Measurements from ENCODE around the gene SUGCT. TPM values are rescaled to one million over a fixed set of nuclear protein-coding genes. Genes with fewer than 3 reads are reported as not detected.

The SUGCT gene
- total and polyA plus RNA-seq, 2 of the 8 experiments (the other 6 are each of a cell fraction or from before 2014, with no cell fraction given): 2.8 to 5.4 TPM

- Histone ChIP-seq H2BK20ac (ENCODE audit: low read length) (no peak overlapping the region), H2BK15ac (ENCODE audit: low read length) (no peak overlapping the region), H3K23me2 (ENCODE audit: low read depth, low read length) (no peaks in the 10 kb centered on the region; the same call in 1 of the 2 replicates), H2BK12ac (ENCODE audit: low read depth, low read length) (no peak overlapping the region), H3K4ac (replicated peaks; ENCODE audit: insufficient read length, low read depth, low read length) (no peak overlapping the region), H3K9ac (replicated peaks in 1 of 4; ENCODE audit: extremely low read depth in 1 of 4, low read depth in 3 of 4, low read length in 3 of 4) (no peak overlapping the region), H3K36me3 (ENCODE audit: control insufficient read depth in 2 of 4, insufficient read depth in 4 of 4, low read length in 3 of 4) (no peaks in the 10 kb centered on the region), H4K5ac (ENCODE audit: insufficient read length, low read depth, low read length) (no peak overlapping the region), H4K91ac (replicated peaks; ENCODE audit: insufficient read length, low read length) (no peak overlapping the region), H3K27me3 (replicated peaks in 1 of 4; ENCODE audit: control insufficient read depth in 3 of 4, extremely low read depth in 1 of 4, insufficient read depth in 3 of 4, low read length in 3 of 4) (no peaks in the 10 kb centered on the region), H2BK5ac (ENCODE audit: low read depth, low read length) (no peak overlapping the region), H2AK5ac (ENCODE audit: low read depth, low read length) (no peak overlapping the region), H3K9me3 (ENCODE audit: insufficient read depth in 2 of 2, low read depth in 1 of 2, low read length in 1 of 2) (no peaks in the 10 kb centered on the region), H3K79me1 (ENCODE audit: low read depth, low read length) (no peaks in the 10 kb centered on the region), H2AFZ (ENCODE audit: low read length) (no peak overlapping the region), H3K79me2 (ENCODE audit: control insufficient read depth in 1 of 2, insufficient read depth in 2 of 2, low read length in 2 of 2) (no peaks in the 10 kb centered on the region), H3K14ac (ENCODE audit: insufficient read length) (no peak overlapping the region), H3K18ac (ENCODE audit: extremely low read depth, low read length) (no peak overlapping the region), H4K20me1 (replicated peaks in 1 of 2; ENCODE audit: control insufficient read depth in 1 of 2, insufficient read depth in 2 of 2, low read length in 2 of 2) (no peaks in the 10 kb centered on the region), H2BK120ac (replicated peaks; ENCODE audit: low read depth, low read length) (no peak overlapping the region), H3K4me1 (replicated peaks in 1 of 4; ENCODE audit: control insufficient read depth in 3 of 4, insufficient read depth in 4 of 4, low read length in 3 of 4) (no peaks in the 10 kb centered on the region), H3K23ac (ENCODE audit: insufficient read length) (no peak overlapping the region), H3K4me3 (ENCODE audit: extremely low read depth in 1 of 4, insufficient read depth in 2 of 4, low read depth in 3 of 4, low read length in 4 of 4) (no peak overlapping the region), H4K8ac (ENCODE audit: extremely low read depth, insufficient read depth, low read length) (no peak overlapping the region), H3K27ac (ENCODE audit: low read depth, low read length) (no peak overlapping the region), H3K56ac (replicated peaks; ENCODE audit: insufficient read length, low read depth, low read length) (no peak overlapping the region), H3K4me2 (ENCODE audit: insufficient read depth in 1 of 2, low read depth in 2 of 2, low read length in 2 of 2) (no peak overlapping the region)
- CTCF ChIA-PET (ENCODE audit: partially characterized antibody): interaction anchor here (1.9 kb wide), 1 partner anchor 16 kb away, joined by 12 read pairs; no protein-coding TSS in a partner anchor
- FAIRE-seq (no peak), DNase-seq (ENCODE audit: low read depth in 1 of 2, low spot score in 2 of 2) (no peak)
- POLR2A ChIA-PET (ENCODE audit: partially characterized antibody): no interaction called here
- 92% methylated on average over 4 of the region's 4 CpGs; no CpG with 5 or more reads in 1 of the 2 experiments for WGBS, 2 experiments (ENCODE audit: extremely low coverage in 1 of 2, insufficient coverage in 1 of 2, insufficient read length in 1 of 2, insufficient replicate concordance in 2 of 2, low coverage in 1 of 2, low lambda C conversion rate in 2 of 2, missing lambda C conversion rate in 1 of 2)
- TF ChIP-seq GTF2F1 (IDR thresholded peaks at IDR 0.05; ENCODE audit: borderline replicate concordance, low read depth, low read length): no peak
- TF ChIP-seq HDAC2 (IDR thresholded peaks at IDR 0.05; ENCODE audit: borderline replicate concordance in 1 of 2, low read depth in 2 of 2, low read length in 2 of 2): no peak
- TF ChIP-seq SAP30 (IDR thresholded peaks at IDR 0.05; ENCODE audit: insufficient read depth, insufficient replicate concordance, low read length): no peak
- TF ChIP-seq JUND (IDR thresholded peaks at IDR 0.05; ENCODE audit: low read length): no peak
- no peak for TF ChIP-seq TAF7 (optimal IDR thresholded peaks at IDR 0.05; ENCODE audit: borderline replicate concordance, low read depth, low read length)
- TF ChIP-seq SP4 (IDR thresholded peaks at IDR 0.05; ENCODE audit: low read length): no peak
- TF ChIP-seq TEAD4 (IDR thresholded peaks at IDR 0.05; ENCODE audit: low read depth, low read length): no peak
- TF ChIP-seq ASH2L (IDR thresholded peaks at IDR 0.05; ENCODE audit: low read length): no peak
- no peak for TF ChIP-seq POLR2AphosphoS5 (IDR thresholded peaks at IDR 0.05; ENCODE audit: low read depth, low read length)
These were observed 486.8 kb downstream of the SUGCT start for GRCh38 chr7:40621592-40621998.
